Midbrain (tissue), 1 donor: ENCODE results near the gene TMEM200B.
"Not testable (repeated sequence)": the region's sequence is repeated elsewhere in the genome, so short reads cannot be mapped to it uniquely, and the experiment has no call there.

Experiments
- DNase-seq: peaks from one replicate; lab custom pipeline; 2025; lab: John Stamatoyannopoulos, UW

Gene TMEM200B

DNA sequence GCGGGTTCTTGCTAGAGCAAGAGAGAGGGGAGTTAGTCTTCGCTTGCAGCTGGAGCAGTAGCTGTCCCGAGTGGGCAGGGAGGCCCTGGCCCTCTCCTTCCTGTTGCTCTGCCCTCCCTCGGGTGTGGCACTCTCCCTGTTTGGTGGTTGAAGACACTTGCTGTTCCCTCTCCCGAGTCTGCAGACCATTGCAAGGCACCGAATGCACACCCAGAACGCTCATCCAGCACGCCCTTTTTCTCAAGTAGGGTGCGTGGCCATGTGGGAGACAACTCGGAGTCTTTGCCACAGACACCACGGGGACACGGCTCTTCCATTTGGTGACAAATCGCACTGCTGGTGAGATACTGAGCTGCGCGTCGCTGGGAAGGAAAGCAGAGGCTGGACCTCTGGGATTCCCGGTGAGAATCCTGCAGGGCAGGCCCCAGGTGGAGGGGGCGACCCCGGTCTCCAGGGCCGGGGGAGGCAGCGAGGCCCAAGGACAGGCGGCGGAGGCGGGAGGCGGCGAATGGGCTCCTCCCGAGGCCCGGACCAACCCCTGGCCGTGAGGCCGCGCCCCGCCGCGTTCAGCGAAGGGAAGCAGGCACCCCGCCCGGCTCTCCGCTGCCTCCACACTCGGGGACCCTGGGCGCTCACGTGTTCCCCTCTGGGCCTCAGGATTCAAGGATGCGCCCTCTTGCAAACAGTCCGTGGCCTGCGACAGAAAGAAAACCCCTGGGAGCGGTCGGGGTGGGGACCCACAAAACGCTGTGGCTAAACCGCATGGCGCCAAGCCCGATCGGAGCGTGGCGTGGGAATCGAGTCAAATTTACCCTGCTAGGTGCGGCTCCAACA lies 10.4 kb upstream of the TMEM200B start:
- no peak for DNase-seq

- DNase-seq = not testable (repeated sequence)
These were observed 7.4 kb upstream of the TMEM200B start for GRCh38 chr1:29131056-29131455.

GRCh38 chr1:29129916-29130315 lies 6.2 kb upstream of the TMEM200B start:
- no peak for DNase-seq

- DNase-seq = no peak
These were observed 5.0 kb upstream of the TMEM200B start for GRCh38 chr1:29128739-29129138.

DNA sequence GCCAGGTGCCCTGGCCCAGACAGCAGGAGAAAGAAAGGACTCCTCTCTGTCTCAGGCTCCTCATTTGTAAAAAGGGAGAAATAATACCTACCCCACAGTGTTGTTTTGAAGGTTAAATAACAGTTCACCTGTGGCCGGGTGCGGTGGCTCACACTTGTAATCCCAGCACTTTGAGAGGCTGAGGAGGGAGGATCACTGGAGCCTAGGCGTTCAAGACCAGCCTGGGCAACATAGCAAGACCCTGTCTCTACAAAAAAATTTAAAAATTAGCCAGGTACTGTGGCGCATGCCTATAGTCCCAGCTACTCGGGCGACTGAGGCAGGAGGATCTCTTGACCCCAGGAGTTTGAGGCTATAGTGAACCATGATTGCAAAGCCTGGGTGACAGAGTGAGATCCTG lies 2.5 kb upstream of the TMEM200B start:
- no peak for DNase-seq

DNA sequence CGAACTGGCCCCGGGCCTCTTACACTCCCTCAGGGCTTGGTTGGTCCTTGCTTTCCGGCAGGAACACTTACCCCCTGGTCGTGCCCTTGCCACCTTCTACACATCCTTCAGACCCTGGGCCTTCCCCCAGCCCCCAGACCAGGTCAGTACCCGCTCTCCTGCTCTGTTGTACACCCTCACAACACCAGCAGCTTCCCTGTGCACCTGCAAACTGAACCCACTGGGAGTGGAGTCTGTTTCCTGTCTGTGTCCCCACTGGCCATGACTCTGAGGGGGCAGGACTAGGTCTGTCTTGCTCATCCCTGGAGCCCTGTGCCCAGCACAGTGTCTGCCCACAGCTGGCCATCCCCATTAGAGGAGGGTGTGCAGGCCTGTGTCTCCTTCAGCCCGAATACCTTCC lies 2.1 kb upstream of the TMEM200B start:
- DNase-seq = no peak

GRCh38 chr1:29125237-29125641 lies 1.5 kb upstream of the TMEM200B start:
- no peak for DNase-seq

DNA sequence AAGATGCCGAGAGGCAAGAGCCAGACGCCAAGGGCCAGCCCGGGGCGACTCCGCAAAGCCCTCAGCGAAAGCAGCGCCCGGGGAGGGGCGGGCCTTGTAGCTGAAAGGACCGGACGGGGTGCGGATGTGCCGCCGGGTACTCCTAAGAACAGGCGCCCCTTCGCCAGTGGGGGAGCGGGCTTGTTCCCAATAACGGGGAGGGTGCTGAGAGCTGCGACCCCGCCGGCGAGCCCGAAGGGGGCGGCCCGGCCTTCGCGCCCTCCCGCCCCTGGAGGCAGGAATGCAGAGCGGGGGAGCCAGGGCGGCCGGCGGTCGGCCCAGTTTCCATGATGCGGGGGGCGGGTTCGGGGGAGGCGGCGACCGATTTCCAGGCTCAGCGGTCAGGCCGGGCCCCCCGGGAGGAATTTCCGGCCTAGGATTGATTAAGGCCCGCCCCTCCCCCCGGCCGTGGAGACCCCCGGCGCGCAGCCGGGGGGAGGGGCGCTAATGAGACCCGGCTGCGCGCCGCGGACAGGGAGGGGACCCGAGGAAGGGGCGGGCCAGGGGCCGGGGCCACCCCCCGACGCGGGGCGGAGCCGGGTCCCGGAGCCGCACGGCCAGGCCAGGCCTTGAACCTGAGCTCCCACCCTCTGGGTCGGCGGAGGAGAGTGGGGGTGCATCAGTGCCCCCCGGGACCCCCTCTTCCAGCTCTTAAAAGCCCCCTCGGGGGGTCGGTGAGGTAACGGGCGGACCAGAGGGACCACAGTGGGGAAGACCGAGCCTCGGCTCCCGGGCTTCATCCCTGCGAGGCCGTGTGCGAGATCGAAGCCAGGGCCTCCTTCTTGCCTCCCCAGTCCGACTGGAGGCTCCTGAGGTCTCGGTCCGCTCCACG lies 898 bp upstream of the TMEM200B start:
- no peak for DNase-seq

DNA sequence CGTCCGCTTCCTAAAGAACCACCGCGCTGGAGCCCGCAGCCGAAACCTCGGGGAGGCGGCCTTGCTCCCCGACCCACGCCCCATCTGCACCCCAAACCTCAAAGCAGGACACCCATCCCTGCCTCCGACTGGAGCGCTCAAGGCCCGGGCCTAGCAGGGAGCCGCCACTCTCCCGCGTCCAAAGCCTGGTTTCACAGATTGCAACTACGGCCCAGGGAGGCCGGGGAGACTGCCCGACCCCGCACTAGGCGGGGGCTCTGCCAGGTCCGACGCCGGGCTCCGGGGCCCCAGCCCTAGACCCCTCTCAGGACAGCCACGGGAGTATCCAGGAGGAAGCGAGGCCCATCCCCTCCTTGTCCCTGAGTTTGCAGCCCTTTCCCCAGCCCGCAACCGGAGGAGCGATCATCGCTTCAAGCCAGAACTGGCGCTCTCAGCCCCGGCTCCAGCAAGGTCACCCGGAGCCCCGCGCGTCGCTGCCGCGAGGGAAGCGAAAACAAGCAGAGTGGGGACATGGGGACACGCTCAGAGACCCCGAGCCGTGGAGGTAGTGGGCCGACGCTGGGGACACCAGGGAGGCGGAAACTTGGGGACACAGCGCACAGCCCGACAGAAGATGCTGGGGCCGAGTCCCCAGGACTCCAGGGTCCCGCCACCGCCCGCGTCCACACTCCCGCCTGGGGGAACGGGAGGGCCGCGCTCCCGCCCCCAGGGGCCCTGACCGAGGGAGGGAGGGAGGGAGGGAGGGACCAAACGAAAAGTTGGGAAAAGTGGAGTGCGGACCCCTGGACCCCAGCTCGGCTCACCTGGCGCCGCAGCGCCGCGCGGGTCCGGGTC lies 433 bp downstream of the TMEM200B start:
- DNase-seq = no peak

GRCh38 chr1:29122682-29123052 lies 1.0 kb downstream of the TMEM200B start:
- DNase-seq = no peak

- DNase-seq = no peak
These were observed 1.6 kb downstream of the TMEM200B start for GRCh38 chr1:29121936-29122681.

- no peak for DNase-seq
These were observed 2.2 kb downstream of the TMEM200B start for GRCh38 chr1:29121516-29121935.

DNA sequence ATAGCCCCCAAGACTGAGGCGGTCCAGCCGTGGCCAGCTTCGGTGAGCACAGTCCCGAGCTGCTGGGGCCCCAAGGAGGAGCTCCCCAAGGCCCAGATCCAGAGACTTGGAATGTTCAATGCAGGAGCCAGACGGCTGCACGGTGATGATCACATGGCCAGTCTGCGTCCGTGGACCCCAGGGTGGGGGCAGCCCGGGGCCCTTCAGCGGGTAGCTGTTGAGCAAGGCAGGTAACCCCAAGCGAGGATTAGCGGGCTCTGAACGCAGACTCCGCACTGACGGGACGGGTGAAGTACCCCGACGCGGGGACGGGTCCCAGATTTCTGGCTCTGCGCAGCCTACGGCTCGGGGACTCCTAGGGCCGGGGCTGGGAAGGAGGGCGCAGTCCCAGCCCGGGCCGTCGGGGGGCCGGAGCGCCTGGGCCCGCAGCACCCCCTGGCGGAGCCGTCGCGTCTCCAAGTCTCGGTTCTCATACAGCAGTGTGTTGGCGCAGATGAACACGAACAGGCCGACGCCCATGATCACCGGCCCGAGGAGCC lies 2.7 kb downstream of the TMEM200B start:
- DNase-seq = no peak

DNA sequence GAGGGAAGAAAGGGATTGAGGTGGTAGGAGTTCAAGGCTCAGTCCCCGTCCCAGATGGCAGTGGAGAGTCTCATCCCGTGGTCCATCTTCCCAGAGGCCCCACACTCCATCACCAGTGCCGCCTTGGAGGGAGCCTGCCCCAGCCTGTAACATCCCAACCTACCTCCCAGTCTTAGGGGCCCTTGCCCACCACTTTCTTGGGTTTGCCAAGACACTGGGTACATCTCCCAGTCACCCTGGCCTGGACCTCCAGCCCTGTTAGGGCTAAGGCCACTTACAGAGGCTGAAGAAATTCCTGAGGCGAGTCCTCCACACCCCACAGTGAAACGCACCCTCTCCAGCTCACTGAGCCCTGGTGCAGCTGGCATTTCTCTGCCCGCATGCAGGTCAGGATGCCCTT lies 3.3 kb downstream of the TMEM200B start:
- no peak for DNase-seq

- DNase-seq = no peak
These were observed 4.4 kb downstream of the TMEM200B start for GRCh38 chr1:29119121-29119929.

GRCh38 chr1:29117381-29117780 lies 6.3 kb downstream of the TMEM200B start:
- DNase-seq = no peak

DNA sequence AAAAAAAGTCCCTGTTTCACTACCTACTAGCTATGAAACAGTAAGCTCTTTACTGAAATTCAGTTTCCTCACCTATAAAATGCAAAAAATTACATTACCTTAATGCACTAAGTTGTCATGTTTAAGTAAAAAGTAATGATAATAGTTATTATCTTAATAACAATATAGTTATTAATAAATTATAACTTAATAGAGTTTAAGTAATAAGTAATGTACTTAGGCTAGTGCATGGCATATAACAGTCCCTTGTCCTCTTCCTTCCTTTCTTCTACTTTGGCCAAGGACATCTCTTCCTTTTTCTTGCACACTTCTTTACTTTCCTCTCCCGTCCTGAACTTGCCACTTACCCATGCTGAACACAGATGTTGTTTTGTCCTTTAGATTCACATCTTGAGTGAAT lies 9.0 kb downstream of the TMEM200B start:
- no peak for DNase-seq

DNA sequence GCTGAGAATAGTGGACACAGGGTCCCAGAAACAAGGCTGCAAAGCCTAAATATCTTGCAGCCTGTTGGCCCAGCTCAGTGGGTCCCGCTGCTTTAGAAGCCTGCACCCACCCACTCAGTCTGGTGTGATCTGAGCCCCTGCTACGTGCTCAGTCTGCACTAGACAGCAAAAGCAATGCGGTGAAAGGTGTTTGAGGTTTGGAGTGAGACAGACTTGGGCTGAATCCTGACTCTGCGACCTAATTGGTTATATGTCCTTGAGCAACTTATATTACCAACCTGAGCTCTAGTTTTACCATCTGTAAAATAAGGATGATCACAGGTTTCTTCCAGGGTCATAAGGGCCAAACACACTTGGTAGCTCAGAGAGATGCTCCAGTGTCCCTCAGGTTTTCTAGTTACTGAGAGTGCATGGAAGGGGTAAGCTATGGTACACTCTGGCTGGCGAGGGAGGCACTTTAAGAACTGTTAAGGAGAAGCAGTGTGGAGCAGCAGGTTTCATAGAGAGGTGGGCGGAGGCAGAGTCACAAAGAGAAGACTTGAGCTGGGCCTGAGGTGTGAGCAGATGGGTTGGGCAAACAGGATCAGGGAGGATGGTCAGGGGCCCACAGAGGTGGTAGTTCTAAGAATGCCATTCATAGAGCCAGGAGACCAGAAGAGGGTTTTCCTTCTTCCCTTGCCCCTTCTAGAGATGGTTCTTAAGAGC lies 10.1 kb downstream of the TMEM200B start:
- DNase-seq = no peak

DNA sequence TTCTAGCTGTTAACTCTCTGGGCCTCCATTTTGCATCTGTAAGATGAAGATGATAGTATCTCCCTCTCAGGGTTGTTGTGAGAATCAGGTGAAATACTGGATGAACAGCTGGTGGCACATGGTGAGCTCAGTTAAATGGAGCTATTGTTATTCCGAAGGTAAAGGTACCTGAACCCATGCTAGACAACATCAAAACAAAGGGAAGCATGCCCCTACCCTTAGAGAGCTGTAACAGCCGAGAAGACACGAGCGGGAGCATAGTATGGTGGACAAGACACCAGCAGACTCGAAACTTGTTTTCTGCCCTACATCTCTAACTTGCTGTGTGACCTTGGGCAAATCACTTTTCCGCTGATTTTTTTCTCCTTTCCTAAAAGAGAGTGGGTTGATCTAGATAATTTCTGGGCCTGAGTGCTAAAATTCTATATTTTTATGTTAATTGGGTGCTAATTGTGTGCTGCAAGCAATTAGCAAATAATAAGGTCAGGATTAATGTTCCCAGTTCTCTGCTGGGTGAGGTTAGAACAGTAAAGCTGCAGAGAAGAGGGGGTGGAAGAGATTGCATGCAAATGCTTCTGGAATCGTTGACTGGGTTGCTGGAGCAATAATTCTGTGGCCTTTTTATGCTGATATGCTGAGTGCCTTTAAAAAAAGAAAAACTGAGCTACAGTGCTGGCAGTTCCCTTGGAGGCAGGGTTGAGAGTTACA lies 10.8 kb downstream of the TMEM200B start:
- no peak for DNase-seq
